ENCODE results near the gene PIP4K2C.
"Not testable (repeated sequence)": the region's sequence is repeated elsewhere in the genome, so short reads cannot be mapped to it uniquely, and the experiment has no call there.

The PIP4K2C gene

GRCh38 chr12:57632958-57633840 is 42.2 kb downstream of the PIP4K2C start, which contains the start of gene B4GALNT1:
B4GALNT1 (minus strand) TSS chr12:57633201; CDS start chr12:57632132, 1,069 bp downstream.
- in situ Hi-C loops (cut with HindIII; ENCODE audit: low pct_unique_long_range_greater_than_20kb, low sequenced_read_pairs), result no loop called here
- TF ChIP-seq JUND (IDR thresholded peaks at IDR 0.05; ENCODE audit: low read depth), result no peak
- peak; percentile 71 to 73 for DNase-seq (ENCODE audit: low read depth in 1 of 2, low spot score in 1 of 2)

GRCh38 chr12:57636731-57637130 is 45.7 kb downstream of the PIP4K2C start:
- DNase-seq (ENCODE audit: low read depth in 1 of 2, low spot score in 1 of 2); in situ Hi-C loops (cut with HindIII; ENCODE audit: low pct_unique_long_range_greater_than_20kb, low sequenced_read_pairs): not testable (repeated sequence)

- no peak for DNase-seq (ENCODE audit: low read depth in 1 of 2, low spot score in 1 of 2)
- in situ Hi-C loops (cut with HindIII; ENCODE audit: low pct_unique_long_range_greater_than_20kb, low sequenced_read_pairs), result no loop called here
- TF ChIP-seq JUND (IDR thresholded peaks at IDR 0.05; ENCODE audit: low read depth), result no peak
Measured at GRCh38 chr12:57637364-57637763, 46.4 kb downstream of the PIP4K2C start.

- in situ Hi-C loops (cut with HindIII; ENCODE audit: low pct_unique_long_range_greater_than_20kb, low sequenced_read_pairs), result no loop called here
- DNase-seq (ENCODE audit: low read depth in 1 of 2, low spot score in 1 of 2), result no peak
Measured at GRCh38 chr12:57638096-57638495, 47.1 kb downstream of the PIP4K2C start.

GRCh38 chr12:57640175-57641042 is 49.4 kb downstream of the PIP4K2C start:
- DNase-seq (ENCODE audit: low read depth in 1 of 2, low spot score in 1 of 2), result no peak
- in situ Hi-C loops (cut with HindIII; ENCODE audit: low pct_unique_long_range_greater_than_20kb, low sequenced_read_pairs), result no loop called here
- no peak for TF ChIP-seq JUND (IDR thresholded peaks at IDR 0.05; ENCODE audit: low read depth)

More at GRCh38 chr12:57638096-57638495, 47.1 kb downstream of the PIP4K2C start:
- no peak for TF ChIP-seq JUND (IDR thresholded peaks at IDR 0.05; ENCODE audit: low read depth)

GRCh38 chr12:57641699-57642442 is 50.9 kb downstream of the PIP4K2C start:
- no peak for DNase-seq (ENCODE audit: low read depth in 1 of 2, low spot score in 1 of 2)

GRCh38 chr12:57645990-57646658 is 55.1 kb downstream of the PIP4K2C start:
- in situ Hi-C loops (cut with HindIII; ENCODE audit: low pct_unique_long_range_greater_than_20kb, low sequenced_read_pairs), result not testable (repeated sequence)
- peak in 1 of 2 experiments; percentile 63 for DNase-seq (ENCODE audit: low read depth in 1 of 2, low spot score in 1 of 2)

More at GRCh38 chr12:57641699-57642442, 50.9 kb downstream of the PIP4K2C start:
- in situ Hi-C loops (cut with HindIII; ENCODE audit: low pct_unique_long_range_greater_than_20kb, low sequenced_read_pairs), result no loop called here
- no peak for TF ChIP-seq JUND (IDR thresholded peaks at IDR 0.05; ENCODE audit: low read depth)

- in situ Hi-C loops (cut with HindIII; ENCODE audit: low pct_unique_long_range_greater_than_20kb, low sequenced_read_pairs); DNase-seq (ENCODE audit: low read depth in 1 of 2, low spot score in 1 of 2): not testable (repeated sequence)
Measured at GRCh38 chr12:57646659-57647049, 55.7 kb downstream of the PIP4K2C start.
